Measurements from ENCODE around the gene CDK5RAP2.
"Not testable (repeated sequence)": the region's sequence is repeated elsewhere in the genome, so short reads cannot be mapped to it uniquely, and the experiment has no call there.

The CDK5RAP2 gene

GRCh38 chr9:120477534-120478001 is 102.4 kb downstream of the CDK5RAP2 start:
- in situ Hi-C loops (cut with MboI; ENCODE audit: low sequenced_read_pairs) = no loop called here

GRCh38 chr9:120475341-120475740 is 104.6 kb downstream of the CDK5RAP2 start:
- in situ Hi-C loops (cut with MboI; ENCODE audit: low sequenced_read_pairs) = no loop called here

GRCh38 chr9:120474591-120475243 is 105.2 kb downstream of the CDK5RAP2 start:
- in situ Hi-C loops (cut with MboI; ENCODE audit: low sequenced_read_pairs) = no loop called here

GRCh38 chr9:120473608-120474007 is 106.4 kb downstream of the CDK5RAP2 start:
- in situ Hi-C loops (cut with MboI; ENCODE audit: low sequenced_read_pairs) = no loop called here

GRCh38 chr9:120465685-120466407 is 114.1 kb downstream of the CDK5RAP2 start:
- in situ Hi-C loops (cut with MboI; ENCODE audit: low sequenced_read_pairs) = no loop called here

GRCh38 chr9:120464887-120465421 is 115.0 kb downstream of the CDK5RAP2 start:
- in situ Hi-C loops (cut with MboI; ENCODE audit: low sequenced_read_pairs) = no loop called here

- in situ Hi-C loops (cut with MboI; ENCODE audit: low sequenced_read_pairs) = no loop called here
Measured at GRCh38 chr9:120464176-120464886, 115.6 kb downstream of the CDK5RAP2 start.

GRCh38 chr9:120463765-120464164 is 116.2 kb downstream of the CDK5RAP2 start:
- in situ Hi-C loops (cut with MboI; ENCODE audit: low sequenced_read_pairs) = no loop called here

- in situ Hi-C loops (cut with MboI; ENCODE audit: low sequenced_read_pairs) = not testable (repeated sequence)
Measured at GRCh38 chr9:120461677-120462076, 118.3 kb downstream of the CDK5RAP2 start.

GRCh38 chr9:120456218-120456617 is 123.7 kb downstream of the CDK5RAP2 start:
- in situ Hi-C loops (cut with MboI; ENCODE audit: low sequenced_read_pairs) = no loop called here

GRCh38 chr9:120454467-120454866 is 125.5 kb downstream of the CDK5RAP2 start:
- in situ Hi-C loops (cut with MboI; ENCODE audit: low sequenced_read_pairs) = no loop called here

GRCh38 chr9:120453792-120454191 is 126.2 kb downstream of the CDK5RAP2 start:
- in situ Hi-C loops (cut with MboI; ENCODE audit: low sequenced_read_pairs) = no loop called here

- in situ Hi-C loops (cut with MboI; ENCODE audit: low sequenced_read_pairs) = no loop called here
Measured at GRCh38 chr9:120452631-120453030, 127.3 kb downstream of the CDK5RAP2 start.

- in situ Hi-C loops (cut with MboI; ENCODE audit: low sequenced_read_pairs) = no loop called here
Measured at GRCh38 chr9:120450916-120451315, 129.1 kb downstream of the CDK5RAP2 start.

GRCh38 chr9:120449566-120449965 is 130.4 kb downstream of the CDK5RAP2 start:
- in situ Hi-C loops (cut with MboI; ENCODE audit: low sequenced_read_pairs) = no loop called here

GRCh38 chr9:120447959-120448500 is 131.9 kb downstream of the CDK5RAP2 start:
- in situ Hi-C loops (cut with MboI; ENCODE audit: low sequenced_read_pairs) = no loop called here

- in situ Hi-C loops (cut with MboI; ENCODE audit: low sequenced_read_pairs) = no loop called here
Measured at GRCh38 chr9:120446671-120447070, 133.3 kb downstream of the CDK5RAP2 start.

GRCh38 chr9:120443976-120444375 is 136.0 kb downstream of the CDK5RAP2 start:
- in situ Hi-C loops (cut with MboI; ENCODE audit: low sequenced_read_pairs) = no loop called here

GRCh38 chr9:120443489-120443888 is 136.5 kb downstream of the CDK5RAP2 start:
- in situ Hi-C loops (cut with MboI; ENCODE audit: low sequenced_read_pairs) = no loop called here

GRCh38 chr9:120442308-120442995 is 137.5 kb downstream of the CDK5RAP2 start:
- in situ Hi-C loops (cut with MboI; ENCODE audit: low sequenced_read_pairs) = no loop called here
